Brain pericyte (primary cell): ENCODE measurements around the gene ARHGAP26.
"Not testable (repeated sequence)": the region's sequence is repeated elsewhere in the genome, so short reads cannot be mapped to it uniquely, and the experiment has no call there.

ENCODE experiments used
- DNase-seq: peaks from one replicate; pipeline ENCODE4 v3.0.0-alpha.2; 2012; ENCODE audit warnings: low read depth, low spot score

ARHGAP26 gene

GRCh38 chr5:142901476-142902185, 131.5 kb downstream of the ARHGAP26 start:
- DNase-seq: no peak

- no peak for DNase-seq
Observed at GRCh38 chr5:142902186-142902965, 132.2 kb downstream of the ARHGAP26 start.

DNA sequence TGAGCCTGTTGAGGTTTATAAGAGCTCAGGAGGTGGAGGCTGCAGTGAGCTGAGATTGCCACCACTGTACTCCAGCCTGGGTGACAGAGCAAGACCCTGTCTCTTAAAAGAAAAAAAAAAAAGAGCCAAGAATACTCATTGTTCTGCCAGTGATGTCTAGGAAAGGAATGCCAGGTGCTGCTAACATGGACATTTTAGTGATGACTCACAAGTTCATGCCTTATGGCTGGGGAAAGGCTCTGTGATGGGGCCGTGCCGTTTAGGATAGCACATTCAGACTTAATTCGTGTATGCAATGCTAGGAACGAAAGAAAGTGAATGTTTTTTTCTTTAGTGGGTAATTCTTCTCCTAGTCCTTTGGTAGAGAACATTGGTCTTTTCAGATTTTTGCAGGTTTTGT, 134.2 kb downstream of the ARHGAP26 start:
- DNase-seq: no peak

DNA sequence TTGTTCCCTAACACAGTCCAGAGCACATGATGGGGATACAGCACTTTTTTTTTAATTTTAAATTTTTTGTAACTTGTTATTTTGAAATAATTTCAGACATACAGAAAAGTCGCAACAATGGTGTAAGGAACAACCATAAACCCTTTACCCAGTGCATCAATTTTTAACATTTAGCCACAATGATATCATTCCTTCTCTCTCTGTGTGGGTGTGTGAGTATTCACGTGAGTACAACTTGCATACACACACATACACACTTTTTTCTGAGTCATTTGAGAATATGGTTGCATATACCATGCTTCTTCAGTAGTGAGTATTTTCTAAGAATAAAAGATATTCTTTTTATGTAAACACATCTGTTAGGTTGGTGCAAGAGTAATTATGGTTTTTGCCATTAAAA, 135.2 kb downstream of the ARHGAP26 start:
- no peak for DNase-seq

- peak; percentile 50 for DNase-seq
Observed at GRCh38 chr5:142906863-142907671, 136.9 kb downstream of the ARHGAP26 start.

- DNase-seq: no peak
Observed at GRCh38 chr5:142908659-142909058, 138.5 kb downstream of the ARHGAP26 start.

DNA sequence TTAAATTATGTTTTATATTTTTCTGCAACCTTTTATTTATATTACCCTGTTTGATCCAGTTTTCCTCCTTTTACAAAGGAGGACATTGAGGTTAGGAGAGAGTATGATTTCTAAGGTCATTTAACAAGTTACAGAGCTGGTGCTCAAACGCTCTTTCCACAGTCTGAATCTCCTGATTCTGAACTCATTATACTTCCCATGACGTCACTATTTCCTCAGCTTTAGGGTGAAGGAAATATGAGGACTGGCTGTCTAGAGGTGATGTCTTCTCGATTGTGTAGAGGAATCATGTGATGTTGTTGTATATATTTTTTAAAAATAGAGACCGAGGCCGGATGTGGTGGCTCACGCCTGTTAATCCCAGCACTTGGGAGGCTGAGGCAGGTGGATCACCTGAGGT, 140.0 kb downstream of the ARHGAP26 start:
- DNase-seq: no peak

DNA sequence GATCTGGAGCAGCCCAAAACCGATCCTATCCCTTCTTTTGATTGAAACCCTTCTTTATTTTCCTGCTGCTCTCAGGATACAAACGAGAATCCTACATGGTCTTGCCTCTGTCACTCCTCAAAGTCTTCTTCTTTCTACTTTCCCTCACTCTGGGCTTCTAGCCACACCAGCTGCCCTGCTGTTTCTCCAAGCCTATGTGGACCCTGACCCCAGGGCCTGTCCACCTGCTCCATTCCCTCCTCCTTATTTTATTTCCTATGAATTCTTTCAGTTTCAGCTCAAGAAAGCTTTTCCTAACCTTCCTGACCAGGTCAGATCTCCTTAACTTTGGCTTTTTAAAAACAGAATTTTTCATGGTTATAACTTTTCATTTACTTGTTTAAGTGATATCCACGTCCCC, 141.0 kb downstream of the ARHGAP26 start:
- DNase-seq: no peak

DNA sequence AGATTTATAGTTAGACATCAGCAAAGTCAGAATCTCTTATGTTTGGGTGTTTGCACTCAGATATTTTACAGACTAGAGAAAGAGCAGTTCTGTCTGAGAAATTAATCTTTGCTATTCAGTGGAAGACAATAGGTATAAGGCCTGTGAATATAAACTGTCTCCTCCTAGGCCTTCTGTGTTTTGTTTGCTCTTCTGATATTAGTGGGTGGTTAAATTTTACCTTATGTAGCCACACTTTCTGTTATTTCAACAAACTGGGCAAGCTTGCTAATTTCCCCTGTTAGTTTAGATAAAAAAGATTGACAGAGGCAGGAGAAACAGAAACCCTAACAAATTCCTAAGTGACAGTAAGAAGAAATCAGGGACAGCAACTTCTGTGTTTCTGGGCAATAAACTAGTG, 141.6 kb downstream of the ARHGAP26 start:
- no peak for DNase-seq

- DNase-seq: no peak
Observed at GRCh38 chr5:142913728-142914338, 143.7 kb downstream of the ARHGAP26 start.

DNA sequence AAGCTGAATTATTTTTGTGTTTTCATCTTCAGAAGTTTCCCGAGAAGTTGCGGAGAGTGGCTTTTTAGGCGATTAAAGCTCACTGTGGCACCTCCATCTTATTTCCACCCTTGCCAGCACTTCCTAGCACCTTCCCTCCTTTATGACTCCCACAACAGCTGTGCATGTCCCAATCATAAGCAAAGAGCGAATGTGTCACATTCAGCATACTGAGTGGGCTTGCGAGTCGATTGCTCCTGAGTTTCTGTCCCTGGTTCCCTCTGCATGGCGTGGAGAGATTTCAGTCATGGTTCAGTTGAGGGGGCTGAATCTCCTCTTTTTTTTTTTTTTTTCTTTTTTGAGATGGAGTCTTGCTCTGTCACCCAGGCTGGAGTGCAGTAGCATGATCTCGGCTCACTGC, 144.9 kb downstream of the ARHGAP26 start:
- DNase-seq: no peak

DNA sequence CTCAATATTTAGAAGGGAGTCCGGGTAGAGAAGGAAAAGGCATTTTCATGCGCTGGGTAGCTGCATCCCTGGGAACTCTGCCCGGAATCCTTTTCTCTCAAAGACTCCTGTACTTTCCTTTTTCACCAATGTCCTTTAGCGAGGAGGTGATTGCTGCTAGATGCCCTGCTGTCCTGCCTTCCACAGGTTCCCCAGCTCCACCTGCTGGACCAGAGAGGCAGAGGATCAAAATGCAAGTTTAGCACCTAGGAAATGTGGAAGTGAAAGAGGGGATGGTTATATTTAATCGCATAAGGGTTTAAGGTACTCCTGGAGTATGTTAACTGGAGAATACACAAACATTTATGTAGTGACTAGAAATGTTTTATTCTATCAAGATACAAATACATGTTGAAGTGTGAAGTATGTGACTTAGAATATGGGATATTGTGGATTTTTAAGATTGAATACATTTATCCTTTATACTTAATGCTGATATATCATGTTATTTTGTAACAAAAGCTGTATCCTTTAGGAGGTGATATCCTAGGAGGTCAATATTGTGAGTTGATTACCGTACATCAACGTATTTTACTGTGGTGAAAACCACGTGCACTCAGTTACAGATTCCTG, 145.7 kb downstream of the ARHGAP26 start:
- DNase-seq: no peak

DNA sequence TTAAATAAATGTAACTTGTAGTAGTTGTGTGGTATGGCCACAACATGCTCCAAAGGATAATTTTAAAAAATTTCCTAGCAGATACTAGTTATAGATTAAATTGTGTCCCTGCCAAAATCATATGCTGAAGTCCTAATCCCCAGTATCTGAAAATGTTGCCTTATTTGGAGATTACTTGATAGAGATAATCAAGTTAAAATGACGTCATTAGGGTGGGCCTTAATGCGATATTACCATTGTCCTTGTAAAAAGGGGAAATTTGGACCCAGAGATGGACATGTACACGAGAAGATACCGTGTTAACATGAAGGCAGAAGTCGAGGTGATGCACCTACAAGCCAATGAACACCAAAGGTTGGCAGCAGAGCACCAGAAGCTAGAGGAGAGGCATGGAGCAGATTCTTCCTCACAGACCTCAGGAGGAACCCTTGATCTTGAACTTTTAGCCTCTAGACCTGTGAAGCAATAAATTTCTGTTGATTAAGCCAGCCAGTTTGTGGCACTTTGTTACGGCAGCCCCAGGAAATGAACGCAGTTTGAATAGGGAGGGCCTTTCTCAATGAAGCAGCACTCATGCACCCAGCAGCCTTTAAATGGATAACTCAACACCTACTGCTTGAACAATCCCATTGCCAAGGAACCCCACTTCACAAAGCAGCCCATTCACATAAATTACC, 148.9 kb downstream of the ARHGAP26 start:
- DNase-seq: no peak

GRCh38 chr5:142920849-142921612, 150.9 kb downstream of the ARHGAP26 start:
- DNase-seq: no peak

DNA sequence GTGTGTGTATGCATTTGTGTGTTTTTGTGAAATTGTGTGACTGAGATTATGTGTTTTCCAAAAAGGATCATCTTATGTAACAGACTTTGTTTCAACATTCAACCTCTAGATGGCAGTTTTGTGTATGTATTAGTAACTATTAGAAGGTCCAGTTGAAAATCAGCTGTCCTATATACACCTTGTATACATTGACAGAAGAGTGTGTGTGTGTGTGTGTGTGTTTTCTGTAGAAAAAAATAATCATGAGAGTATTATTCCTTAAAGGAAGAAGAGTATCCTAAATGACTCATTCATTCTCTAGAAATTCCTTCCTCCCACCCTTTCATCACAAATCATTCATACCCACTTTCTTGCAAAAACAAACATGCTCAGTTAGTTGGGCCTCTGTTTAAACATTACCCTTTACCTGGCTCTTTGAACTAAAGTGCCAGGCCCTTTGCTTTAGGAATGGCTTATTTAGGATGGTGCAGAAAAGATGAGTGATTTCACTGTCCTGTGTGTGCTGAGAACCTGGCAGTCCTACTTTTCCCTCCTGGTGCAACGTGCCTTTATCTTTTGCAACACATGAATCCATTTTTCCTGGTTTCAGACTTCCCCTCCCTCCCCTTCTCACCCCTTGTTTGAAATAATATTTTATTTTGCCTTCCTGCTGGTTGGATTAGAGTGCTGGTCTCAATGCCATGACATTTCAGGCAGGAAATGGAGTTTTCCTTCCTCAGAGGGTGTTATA, 152.2 kb downstream of the ARHGAP26 start:
- DNase-seq: no peak

DNA sequence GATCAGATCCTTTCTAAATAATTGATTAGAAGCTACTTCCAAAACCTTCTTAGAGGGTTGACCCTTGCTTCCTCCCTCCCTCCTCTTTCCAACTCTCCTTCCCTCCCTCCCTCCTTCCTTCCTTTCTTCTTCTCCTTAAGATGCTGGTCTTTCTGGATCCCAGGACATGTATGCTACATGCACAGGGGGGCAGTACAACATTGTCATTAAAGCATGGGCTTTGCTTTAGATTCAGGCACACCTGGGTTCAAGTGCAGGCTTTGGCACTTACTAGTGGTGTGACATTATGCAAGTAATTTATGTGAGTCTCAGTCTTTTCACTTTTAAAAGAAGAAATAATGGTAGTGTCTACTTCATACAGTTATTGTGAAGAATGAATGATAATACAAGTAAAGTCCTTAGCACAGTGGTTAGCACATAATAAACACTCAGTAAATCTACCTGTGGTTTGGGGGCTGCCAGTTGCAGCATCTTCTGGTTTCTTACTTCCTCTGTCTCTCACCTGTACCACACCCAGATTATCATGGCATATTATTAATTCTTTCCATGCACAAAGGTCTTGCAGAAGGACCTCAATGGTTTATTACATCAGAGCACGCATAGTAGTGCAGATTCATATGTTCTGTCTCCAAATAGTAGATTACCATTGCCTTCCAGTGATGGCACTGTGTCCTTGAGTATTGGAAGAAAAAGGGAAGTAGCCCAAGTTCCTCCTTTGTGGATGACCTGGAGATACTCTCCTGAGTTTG, 154.1 kb downstream of the ARHGAP26 start:
- DNase-seq: no peak

DNA sequence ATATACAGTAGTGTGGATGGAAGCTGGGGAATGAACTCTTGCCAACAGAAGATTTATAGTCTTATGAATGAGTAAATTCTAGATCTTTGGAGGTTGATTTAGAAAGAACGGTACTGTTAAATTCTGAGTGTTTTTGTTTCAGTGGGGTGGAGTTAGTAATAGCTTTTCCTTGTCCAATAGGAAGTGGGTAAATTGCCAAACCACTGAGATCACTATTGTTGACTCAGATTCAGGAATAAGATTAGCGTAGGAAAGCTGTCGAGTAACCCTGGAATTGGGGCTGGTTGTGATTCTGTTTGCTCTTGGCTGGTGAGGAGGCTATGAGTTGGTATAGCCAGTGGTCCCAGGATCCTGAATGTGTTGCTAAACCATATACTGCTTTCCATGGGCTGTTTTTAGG, 155.6 kb downstream of the ARHGAP26 start:
- no peak for DNase-seq

DNA sequence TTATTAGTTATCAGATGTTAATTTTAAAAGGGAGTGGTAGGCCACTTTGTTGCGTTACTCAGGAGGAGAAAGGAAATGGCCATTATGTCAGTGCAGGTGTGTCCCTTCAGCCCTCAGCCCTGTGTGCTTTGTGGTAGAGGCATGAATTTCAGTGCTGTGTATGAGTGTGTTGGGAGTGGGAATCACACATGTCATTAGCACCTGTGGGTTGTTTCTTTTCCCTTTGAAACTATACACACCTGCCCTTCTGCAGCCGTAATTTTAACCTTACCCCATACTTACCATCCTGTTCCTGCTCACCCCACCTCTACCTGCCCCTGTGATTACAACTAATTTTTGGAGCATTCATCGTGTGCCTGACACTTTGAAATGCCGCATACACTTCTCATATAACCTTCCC, 156.4 kb downstream of the ARHGAP26 start:
- no peak for DNase-seq

- not testable (repeated sequence) for DNase-seq
Observed at GRCh38 chr5:142928999-142929398, 158.8 kb downstream of the ARHGAP26 start.
